RWPE1 (cell line): ENCODE results near the gene SLC6A19.

Experiments
- CTCF ChIA-PET: fragments of 350-600 bp; sonication (Branson Sonifier 250); formaldehyde crosslinking; extraction: SDS; loops from one replicate; lab custom pipeline; 2021; lab: Yijun Ruan, JAX
- POLR2A ChIA-PET: fragments of 400-600 bp; formaldehyde crosslinking; extraction: SDS; loops from one replicate; lab custom pipeline; 2020; ENCODE audit warnings: antibody characterized with exemption; ENCODE audit not compliant: low non-redundant PET; lab: Yijun Ruan, JAX
- DNase-seq: peaks from one replicate; pipeline ENCODE4 v3.0.0; 2012; ENCODE audit warnings: low spot score
- H3K27ac ChIP-seq: fragments of 450-650 bp; 2 replicates; pipeline ENCODE4 v1.5.1; 2017
- CTCF ChIP-seq: fragments of 450-650 bp; conservative IDR thresholded peaks from 2 replicates; pipeline ENCODE4 v1.5.1; 2017; ENCODE audit warnings: low read depth, mild to moderate bottlenecking

The SLC6A19 gene

GRCh38 chr5:1200495-1201326 is 684 bp upstream of the SLC6A19 start:
- DNase-seq, result no peak
- no peak for TF ChIP-seq CTCF
- H3K27ac ChIP-seq, result no peak overlapping the region
- ChIA-PET POLR2A (no interaction called here), CTCF (no interaction called here)

- no peak for DNase-seq
- CTCF ChIA-PET, result interaction anchor here (0.5 kb wide), 1 partner anchor 279 kb away, joined by 3 read pairs; no protein-coding TSS in a partner anchor
- POLR2A ChIA-PET, result no interaction called here
- H3K27ac ChIP-seq, result no peak overlapping the region
- no peak for TF ChIP-seq CTCF
Measured at GRCh38 chr5:1202026-1202797, 817 bp downstream of the SLC6A19 start.

GRCh38 chr5:1202798-1203185 is 1.4 kb downstream of the SLC6A19 start:
- ChIA-PET CTCF (interaction anchor here (0.5 kb wide), 1 partner anchor 280 kb away, joined by 3 read pairs; no protein-coding TSS in a partner anchor), POLR2A (interaction anchor here (0.6 kb wide), 1 partner anchor 984 kb away, joined by 4 read pairs; the partner anchor contains the start of gene SDHA)
- H3K27ac ChIP-seq, result no peak overlapping the region
- DNase-seq, result no peak
- TF ChIP-seq CTCF, result no peak

GRCh38 chr5:1203311-1203967 is 2.0 kb downstream of the SLC6A19 start:
- no peak overlapping the region for H3K27ac ChIP-seq
- CTCF ChIA-PET, result no interaction called here
- no peak for TF ChIP-seq CTCF
- POLR2A ChIA-PET, result interaction anchor here (0.6 kb wide), 1 partner anchor 985 kb away, joined by 4 read pairs; the partner anchor contains the start of gene SDHA
- DNase-seq, result no peak

GRCh38 chr5:1203968-1204692 is 2.7 kb downstream of the SLC6A19 start:
- DNase-seq, result no peak

More at GRCh38 chr5:1203968-1204692, 2.7 kb downstream of the SLC6A19 start:
- ChIA-PET CTCF (interaction anchor here (0.8 to 1.1 kb wide), 3 partner anchors 30 to 280 kb away, joined by 3 to 4 read pairs (median 3); no protein-coding TSS in a partner anchor), POLR2A (no interaction called here)
- H3K27ac ChIP-seq, result no peak overlapping the region
- TF ChIP-seq CTCF, result no peak
